SHP77 (cell line): ENCODE measurements around the gene RAP2A.

ENCODE experiments used
- DNase-seq, 2 experiments: peaks; one replicate each; lab custom pipeline; 2025; lab: John Stamatoyannopoulos, UW

RAP2A gene

DNA sequence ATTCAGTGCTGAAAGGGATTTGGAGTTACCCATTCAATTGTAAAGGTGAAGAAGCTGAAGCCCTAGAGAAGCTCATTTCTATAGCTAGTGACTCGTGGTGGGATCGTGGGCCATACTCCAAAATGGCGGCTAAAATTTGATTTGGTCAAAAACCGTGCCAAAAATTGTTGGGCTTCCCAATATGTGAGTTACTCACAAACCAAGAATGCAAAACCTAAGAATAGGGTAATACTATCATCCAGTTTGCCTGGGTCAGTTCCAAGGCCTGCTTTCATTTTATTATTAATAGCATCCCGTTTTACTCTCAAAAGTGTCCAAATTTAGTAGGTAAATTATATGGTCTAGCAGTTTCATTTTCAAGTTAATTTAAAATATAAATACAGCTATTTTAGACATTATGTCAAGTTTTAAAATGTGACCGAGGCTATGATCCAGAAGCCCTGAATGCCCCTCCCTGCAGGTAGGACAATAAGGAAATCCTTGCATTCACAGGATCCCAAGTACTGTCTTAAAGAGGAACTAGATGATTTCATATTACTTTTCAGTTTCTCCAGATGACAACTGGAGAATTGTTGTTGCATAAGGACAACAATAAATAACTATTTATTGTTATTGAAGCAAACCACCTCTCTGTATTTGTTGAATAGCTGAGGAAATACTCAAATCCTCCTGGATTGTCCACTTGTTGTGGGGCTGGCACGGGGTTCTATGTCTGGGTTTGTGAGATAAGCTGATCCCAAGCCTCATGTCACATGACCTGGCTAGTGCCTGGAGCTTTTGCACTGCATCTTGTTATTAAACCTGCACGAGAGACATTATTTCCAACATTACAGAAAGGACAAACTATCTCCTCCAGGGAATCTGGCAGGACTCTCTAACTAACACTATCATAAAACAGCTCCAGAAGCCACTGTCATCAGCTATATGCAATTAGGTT, 11.6 kb upstream of the RAP2A start:
- no peak for DNase-seq

DNA sequence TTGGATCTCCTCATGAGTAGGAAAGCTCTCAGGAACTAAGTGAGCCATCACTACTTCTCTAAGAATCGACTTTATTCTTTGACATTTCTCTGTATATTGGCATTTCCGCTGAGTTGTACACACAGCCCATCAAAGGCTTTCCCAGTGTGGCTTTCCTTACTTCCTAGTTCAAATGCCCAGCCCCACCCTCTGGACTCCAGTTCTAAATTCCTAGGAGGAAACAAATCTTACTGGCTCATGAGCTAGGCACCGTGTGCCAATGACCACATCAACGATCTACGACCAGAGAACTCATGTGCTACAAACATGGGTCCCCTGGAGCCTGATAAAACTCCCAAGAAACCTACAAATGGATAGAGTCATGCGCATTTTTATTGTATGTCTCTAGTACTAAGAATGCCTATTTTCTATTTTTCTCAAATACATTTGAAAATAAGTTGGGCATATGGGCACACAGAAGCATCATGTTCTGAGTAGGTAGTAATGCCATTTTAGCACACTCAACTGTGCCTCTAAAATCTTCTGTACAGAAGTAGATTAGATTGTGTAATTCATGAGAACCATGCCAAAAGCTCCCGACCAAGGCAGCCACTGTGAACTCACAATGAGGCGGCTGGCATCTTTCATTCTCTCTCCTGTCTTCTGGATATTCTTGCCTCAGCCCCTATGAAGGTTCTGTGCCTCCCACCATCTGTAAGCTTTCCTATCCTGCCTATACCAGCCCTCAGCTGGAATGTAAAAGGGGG, 10.5 kb upstream of the RAP2A start:
- no peak for DNase-seq

DNA sequence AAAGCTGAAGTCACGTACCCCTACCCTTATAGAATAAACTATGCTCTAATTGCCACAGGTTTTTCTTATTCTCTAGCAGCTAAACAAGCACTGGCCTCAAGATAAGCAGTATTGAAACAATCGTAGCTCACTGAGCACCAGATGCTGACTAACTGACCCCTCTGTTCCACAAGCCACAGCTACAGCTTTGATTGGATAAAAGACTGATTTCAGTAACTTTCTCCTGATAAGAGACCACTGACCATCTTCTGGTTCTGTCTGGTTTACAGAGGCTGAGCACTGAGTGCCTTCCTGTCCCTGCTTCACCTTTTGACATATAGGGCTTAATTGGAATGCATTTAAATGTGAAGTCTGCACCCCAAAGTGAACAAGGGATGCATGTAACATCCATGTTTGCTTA, 8.4 kb upstream of the RAP2A start:
- no peak for DNase-seq

DNA sequence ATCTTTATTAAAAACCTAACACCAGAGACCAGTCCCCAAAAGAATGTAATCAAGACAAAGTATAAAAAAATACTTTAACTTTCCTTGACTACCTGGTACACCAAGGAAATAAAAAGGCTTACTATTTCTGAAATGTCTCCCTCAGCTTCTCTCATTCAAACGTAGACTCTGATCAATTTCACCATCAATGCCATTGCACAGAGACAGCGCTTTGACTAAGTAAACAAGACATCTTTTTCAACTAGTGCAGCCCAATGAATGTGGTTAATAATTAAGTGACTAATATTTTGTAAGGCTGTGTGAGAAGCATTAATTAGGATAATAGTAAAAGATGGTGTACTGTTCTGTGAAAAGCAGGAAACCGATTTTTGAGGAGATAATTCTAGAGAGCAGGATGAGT, 7.3 kb upstream of the RAP2A start:
- DNase-seq: no peak

DNA sequence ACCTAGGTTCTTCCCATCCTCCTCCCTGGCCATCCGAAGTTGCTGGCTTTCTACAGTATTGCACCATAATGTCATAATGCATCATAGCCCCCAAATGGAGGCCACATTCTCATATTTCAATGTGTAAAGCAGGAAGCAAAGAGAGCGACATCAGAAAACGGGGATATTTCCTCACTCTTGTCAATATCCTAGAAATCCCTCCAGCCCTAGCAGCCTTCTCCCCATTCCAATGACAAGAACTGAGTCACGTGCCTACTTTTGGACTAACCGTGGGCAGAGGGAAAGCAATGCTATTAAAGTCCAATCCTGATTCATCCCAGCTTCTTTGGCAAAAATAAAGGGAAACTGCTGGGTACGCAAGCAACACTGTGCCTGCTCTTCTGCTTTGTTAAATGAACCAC, 4.3 kb upstream of the RAP2A start:
- peak; percentile 83 to 89 for DNase-seq

- DNase-seq: peak; percentile 36 to 42
Observed at GRCh38 chr13:97430296-97430695, 3.7 kb upstream of the RAP2A start.

DNA sequence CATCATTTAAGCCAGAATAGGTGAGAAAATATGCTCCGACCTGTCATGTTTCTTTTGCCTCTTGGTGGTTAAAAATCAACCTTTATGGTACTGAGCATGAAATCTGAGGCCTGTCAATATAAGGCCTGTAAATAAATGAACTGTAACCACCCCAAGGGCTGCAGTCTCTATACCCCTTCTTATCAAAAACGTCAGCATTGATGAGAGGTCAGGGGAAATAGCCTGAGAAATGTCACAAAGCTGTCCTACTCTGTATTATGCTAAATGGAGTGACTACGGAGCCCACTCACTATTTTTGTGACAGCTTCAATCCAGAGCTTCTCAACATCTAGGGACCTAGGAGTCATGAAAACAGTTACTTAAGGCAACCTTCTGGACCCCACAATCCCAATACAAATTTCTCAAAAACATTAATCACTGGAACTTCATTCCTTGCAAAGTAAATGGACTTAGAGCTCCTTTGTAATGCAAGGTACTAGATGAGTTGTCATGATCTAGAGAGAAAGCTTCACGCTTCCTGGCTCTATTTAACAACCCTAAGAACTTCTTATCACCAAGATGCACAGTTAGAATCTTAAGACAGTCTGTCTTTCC, 2.7 kb upstream of the RAP2A start:
- DNase-seq: no peak

- DNase-seq: no peak
Observed at GRCh38 chr13:97432232-97432916, 1.6 kb upstream of the RAP2A start.

GRCh38 chr13:97432917-97433726, 847 bp upstream of the RAP2A start:
- DNase-seq: peak; percentile 100

DNA sequence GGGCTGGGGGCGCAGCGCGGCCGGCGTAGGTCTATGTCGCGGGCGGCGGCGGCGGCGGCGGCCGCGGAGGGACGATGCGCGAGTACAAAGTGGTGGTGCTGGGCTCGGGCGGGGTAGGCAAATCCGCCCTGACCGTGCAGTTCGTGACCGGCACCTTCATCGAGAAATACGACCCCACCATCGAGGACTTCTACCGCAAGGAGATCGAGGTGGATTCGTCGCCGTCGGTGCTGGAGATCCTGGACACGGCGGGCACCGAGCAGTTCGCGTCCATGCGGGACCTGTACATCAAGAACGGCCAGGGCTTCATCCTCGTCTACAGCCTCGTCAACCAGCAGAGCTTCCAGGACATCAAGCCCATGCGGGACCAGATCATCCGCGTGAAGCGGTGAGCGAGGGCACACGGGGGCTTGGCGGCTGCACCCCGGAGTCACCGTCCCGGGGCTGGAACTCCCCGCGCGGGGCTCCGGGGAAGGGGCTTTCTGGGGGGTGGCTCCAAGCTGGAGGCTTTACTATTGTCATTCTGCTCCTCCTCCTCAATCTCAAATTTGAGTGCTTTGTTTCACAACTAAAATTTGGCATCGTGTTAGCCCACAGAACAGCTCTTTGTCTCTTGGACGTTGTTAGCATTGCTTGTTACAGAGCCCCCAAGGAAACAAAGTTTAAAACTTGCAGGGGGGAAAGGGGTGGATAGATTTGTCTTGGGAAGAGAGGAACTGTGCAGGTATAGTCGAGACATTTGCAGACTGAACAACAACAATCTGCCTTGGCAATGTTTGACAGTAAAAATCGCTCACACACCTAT, 630 bp downstream of the RAP2A start:
- DNase-seq: peak in 1 of 2 experiments; percentile 75

GRCh38 chr13:97435323-97435722, 1.4 kb downstream of the RAP2A start:
- DNase-seq: no peak

- DNase-seq: no peak
Observed at GRCh38 chr13:97435794-97436193, 1.8 kb downstream of the RAP2A start.

GRCh38 chr13:97436845-97437244, 2.9 kb downstream of the RAP2A start:
- DNase-seq: no peak

DNA sequence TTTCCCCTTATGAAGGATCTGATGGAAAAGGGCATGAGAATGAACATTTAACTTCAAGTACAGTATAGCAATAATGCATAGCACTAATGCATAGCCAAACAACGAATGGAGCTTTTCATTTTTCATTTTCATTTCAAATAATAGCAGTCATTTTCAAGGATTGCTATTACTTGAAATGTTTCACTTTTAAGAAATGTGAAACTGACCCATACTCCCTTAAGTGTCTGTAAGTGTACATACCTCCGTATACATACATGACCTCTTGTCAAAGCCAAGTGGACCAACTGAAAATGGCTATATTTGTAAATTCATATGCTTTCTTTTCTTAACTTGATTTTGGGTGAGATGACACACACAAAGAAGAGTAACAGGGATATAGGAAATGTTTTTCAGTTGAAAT, 3.8 kb downstream of the RAP2A start:
- no peak for DNase-seq

- no peak for DNase-seq
Observed at GRCh38 chr13:97438856-97439595, 5.1 kb downstream of the RAP2A start.

DNA sequence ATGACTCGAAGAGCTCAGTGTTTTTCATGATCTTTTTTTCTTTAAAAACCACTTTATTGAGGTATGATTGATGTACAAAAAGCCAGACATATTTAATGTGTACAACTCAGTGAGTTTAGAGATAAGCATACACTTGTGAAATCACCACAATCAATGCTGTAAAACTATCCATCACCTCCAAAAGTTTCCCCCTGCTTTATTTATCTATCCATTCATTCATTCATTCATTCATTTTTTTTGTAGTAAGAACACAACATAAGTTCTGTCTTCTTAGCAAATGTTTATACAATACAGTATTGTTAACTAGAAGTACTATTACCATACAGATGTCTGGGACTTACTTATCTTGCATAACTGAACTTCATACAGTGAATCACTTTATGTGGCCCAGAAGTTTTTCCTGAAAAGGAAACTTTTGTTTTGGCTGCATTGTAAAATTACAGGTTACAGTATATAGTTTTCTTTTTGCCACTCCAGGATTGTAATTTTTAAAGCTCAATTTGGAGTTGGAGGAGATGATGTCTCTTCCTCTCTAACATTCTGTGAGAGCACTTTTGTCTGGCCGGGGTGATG, 6.7 kb downstream of the RAP2A start:
- DNase-seq: no peak

DNA sequence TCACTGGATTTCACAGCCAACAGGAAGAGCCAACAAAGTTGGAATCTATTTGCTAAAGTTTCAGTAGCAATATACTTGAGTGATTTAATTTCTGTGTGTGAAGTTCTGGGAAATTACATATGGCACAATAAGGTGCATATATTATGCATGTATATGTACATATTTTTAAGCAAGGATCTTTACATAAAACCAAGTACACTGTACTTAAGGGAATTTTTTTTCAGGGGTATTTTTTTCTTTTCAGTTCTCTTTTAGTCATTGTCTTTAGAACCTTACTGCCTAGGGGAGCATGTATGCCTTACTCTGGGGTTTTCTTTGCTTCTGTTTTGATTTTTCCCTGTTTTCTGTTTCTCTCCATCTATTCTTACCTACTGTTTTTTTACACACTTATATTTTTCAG, 7.4 kb downstream of the RAP2A start:
- no peak for DNase-seq

GRCh38 chr13:97445522-97446187, 11.7 kb downstream of the RAP2A start:
- DNase-seq: peak; percentile 77 to 88

DNA sequence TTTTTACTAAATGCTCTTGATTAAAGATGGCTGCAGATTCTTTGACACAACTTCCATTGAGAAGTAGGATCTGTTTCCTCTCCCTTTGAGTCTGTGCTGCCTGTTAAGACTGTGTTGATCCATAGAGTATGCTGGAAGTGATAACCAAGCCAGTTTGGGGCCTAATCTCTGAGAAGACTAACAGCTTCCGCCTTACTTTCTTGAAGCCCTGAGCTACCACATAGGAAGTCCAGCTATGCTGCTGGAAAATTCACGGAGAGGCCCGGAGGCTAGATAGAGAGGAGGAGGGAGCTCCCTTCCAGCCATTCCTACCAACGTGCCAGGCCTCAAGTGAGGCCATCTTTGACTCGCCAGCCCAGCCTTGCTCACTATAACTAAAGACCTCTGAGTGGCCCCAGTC, 12.5 kb downstream of the RAP2A start:
- DNase-seq: no peak
